Upper lobe of left lung (tissue), 6 donors: ENCODE data around the gene CIC. TPM values are rescaled to one million over a fixed set of nuclear protein-coding genes. Genes with fewer than 3 reads are reported as not detected.
"Not testable (repeated sequence)": the region's sequence is repeated elsewhere in the genome, so short reads cannot be mapped to it uniquely, and the experiment has no call there.

Experiments
- ATAC-seq, 2 donors: fragments of 200-7000 bp; cut with Tn5 transposase; one replicate each; pipeline ENCODE4 v1.9.1; 2022; ENCODE audit warnings: mild to moderate bottlenecking in 2 of 2, moderate library complexity in 2 of 2; ENCODE audit not compliant: low FRiP score in 2 of 2
- DNase-seq, 2 donors: peaks; one replicate each; pipeline ENCODE4 v3.0.0-alpha.2; 2019 to 2020
- H3K27ac ChIP-seq, 4 donors: fragments of 200-600 bp; sonication (generic); one replicate each; pipeline ENCODE4 v1.5.1; 2016 to 2019
- H3K27me3 ChIP-seq, 4 donors: fragments of 200-600 bp; sonication (generic); one replicate each; pipeline ENCODE4 v1.5.1; 2017 to 2019
- H3K36me3 ChIP-seq, 4 donors: fragments of 200-600 bp; sonication (generic); one replicate each; pipeline ENCODE4 v1.5.1; 2016 to 2019
- H3K4me1 ChIP-seq, 4 donors: fragments of 200-600 bp; sonication (generic); one replicate each; pipeline ENCODE4 v1.5.1; 2018 to 2019
- H3K4me3 ChIP-seq, 4 donors: fragments of 200-600 bp; sonication (generic); one replicate each; pipeline ENCODE4 v1.5.1; 2017 to 2019; ENCODE audit warnings: mild to moderate bottlenecking in 2 of 4, moderate library complexity in 1 of 4
- H3K9me3 ChIP-seq, 4 donors: fragments of 200-600 bp; sonication (generic); one replicate each; pipeline ENCODE4 v1.5.1; 2018 to 2019
- CTCF ChIP-seq, 6 experiments: fragments of 450-650 bp in 4 of 6; fragments of 200-600 bp in 2 of 6; sonication (generic) in 2 of 6; IDR thresholded peaks; one replicate each; pipeline ENCODE4 v1.5.1; 2016 to 2019; ENCODE audit warnings: antibody characterized with exemption in 6 of 6
- EP300 ChIP-seq, 4 donors: sonication (generic); formaldehyde crosslinking; IDR thresholded peaks; one replicate each; pipeline ENCODE4 v1.5.1; 2017; ENCODE audit warnings: antibody characterized with exemption in 4 of 4, control low read depth in 2 of 4
- POLR2A ChIP-seq, 4 donors: fragments of 450-650 bp; IDR thresholded peaks; one replicate each; pipeline ENCODE4 v1.5.1; 2016 to 2017; ENCODE audit warnings: antibody characterized with exemption in 4 of 4, mild to moderate bottlenecking in 2 of 4
- POLR2AphosphoS5 ChIP-seq, 2 donors: sonication (generic); formaldehyde crosslinking; IDR thresholded peaks; one replicate each; pipeline ENCODE4 v1.5.1; 2017; ENCODE audit warnings: antibody characterized with exemption in 2 of 2
- WGBS, 2 donors: methylation state at CpG; one replicate each; pipeline ENCODE4 v1.1.5; 2017 to 2018; 5-methylcytosine and 5-hydroxymethylcytosine counted together
- total RNA-seq, 6 donors: library from RNA; depleted of rRNA in 4 of 6; stranded (reverse); fragments of >200 nt in 4 of 6; gene quantifications; one replicate each; pipeline versions ENCODE4 v1.1.0 to v1.2.1, GENCODE V29; 2016 to 2021
- donor health status: DM: no; HTN: no; CAD: no; lungs with moderate emphysema.
- donor health status: DM: no; HTN: yes; CAD: no; lungs with severe emphysema.

The CIC gene
- total RNA-seq, 6 donors from 2014 or later, result 52.6 to 170 (median 77.7) TPM

DNA sequence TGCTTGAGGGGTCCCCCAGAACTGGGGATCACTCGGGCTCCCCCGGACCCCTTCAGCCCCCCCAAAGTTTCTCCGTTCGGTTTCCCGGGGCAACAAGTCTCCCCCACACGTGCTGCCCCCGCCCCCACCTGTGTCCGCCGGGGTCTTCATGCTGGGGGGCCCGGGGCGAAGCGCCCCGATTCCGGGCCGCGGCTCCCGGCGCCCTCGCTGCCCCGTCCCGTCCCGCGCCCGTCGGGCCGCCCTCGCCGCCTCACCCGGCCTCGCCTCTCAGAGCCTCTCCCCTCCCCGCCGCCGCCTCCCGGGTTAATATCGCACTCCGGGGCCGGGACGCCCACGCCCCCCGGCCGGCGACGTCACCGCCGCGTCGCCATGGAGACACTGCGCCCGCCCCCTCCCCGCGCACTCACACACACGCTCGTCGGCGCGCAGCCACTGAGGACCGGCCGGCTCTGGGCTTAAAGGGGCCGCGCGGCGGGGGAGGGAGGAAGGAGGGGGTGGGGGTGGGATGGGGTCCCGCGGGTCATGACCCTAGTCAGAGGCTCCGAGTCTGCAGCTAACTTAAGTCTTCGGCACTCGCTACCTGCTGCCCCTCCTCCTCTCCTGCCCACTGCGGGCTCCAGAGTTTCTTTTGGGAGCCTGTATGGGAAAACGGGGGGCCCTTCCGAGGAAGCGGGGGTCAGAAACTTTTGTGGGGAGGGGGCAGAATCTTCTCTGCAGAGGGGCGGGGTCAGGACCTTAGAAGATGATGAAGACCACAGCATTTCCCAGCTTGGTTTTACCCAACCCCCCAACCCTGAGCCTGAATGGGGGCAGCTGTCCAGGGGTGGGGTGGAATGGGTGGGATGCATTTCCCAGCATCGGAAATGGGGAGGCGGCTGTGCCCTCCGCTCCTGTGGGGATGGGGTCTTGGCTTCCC, 13.9 kb upstream of the CIC start, which contains the start of gene ERF:
ERF (minus strand) TSS at position 279 of the 916 bp plus-strand sequence; CDS start at position 150, 129 bp downstream.
- Histone ChIP-seq H3K4me3 (peak within 1 kb of the TSS; percentile 55 to 100 (median 76)), H3K4me1 (peaks cover 39 to 48% (median 45%) of the 10 kb centered on the region in 4 donors), H3K27me3 (no peaks in the 10 kb centered on the region), H3K9me3 (no peaks in the 10 kb centered on the region), H3K27ac (peak within 1 kb of the TSS; percentile 98 to 100 (median 100)), H3K36me3 (peaks cover 0 to 2% (median 0%) of the 10 kb centered on the region in 4 donors)
- 0% methylated on average over 51 of the region's 75 CpGs; no CpG with 5 or more reads in 1 of the 2 donors for whole genome bisulfite sequencing, 2 donors
- TF ChIP-seq POLR2AphosphoS5 (IDR thresholded peaks at IDR 0.05) (peak; percentile 96 to 99), EP300 (IDR thresholded peaks at IDR 0.05) (peak in 1 of 4 donors; percentile 36), POLR2A (IDR thresholded peaks at IDR 0.05) (peak in 3 of 4 donors; percentile 94 to 99 (median 96)), CTCF (IDR thresholded peaks at IDR 0.05) (peak in 2 of 6 experiments; percentile 11 to 34)
- peak; percentile 93 for ATAC-seq
- peak; percentile 94 to 99 for DNase-seq

DNA sequence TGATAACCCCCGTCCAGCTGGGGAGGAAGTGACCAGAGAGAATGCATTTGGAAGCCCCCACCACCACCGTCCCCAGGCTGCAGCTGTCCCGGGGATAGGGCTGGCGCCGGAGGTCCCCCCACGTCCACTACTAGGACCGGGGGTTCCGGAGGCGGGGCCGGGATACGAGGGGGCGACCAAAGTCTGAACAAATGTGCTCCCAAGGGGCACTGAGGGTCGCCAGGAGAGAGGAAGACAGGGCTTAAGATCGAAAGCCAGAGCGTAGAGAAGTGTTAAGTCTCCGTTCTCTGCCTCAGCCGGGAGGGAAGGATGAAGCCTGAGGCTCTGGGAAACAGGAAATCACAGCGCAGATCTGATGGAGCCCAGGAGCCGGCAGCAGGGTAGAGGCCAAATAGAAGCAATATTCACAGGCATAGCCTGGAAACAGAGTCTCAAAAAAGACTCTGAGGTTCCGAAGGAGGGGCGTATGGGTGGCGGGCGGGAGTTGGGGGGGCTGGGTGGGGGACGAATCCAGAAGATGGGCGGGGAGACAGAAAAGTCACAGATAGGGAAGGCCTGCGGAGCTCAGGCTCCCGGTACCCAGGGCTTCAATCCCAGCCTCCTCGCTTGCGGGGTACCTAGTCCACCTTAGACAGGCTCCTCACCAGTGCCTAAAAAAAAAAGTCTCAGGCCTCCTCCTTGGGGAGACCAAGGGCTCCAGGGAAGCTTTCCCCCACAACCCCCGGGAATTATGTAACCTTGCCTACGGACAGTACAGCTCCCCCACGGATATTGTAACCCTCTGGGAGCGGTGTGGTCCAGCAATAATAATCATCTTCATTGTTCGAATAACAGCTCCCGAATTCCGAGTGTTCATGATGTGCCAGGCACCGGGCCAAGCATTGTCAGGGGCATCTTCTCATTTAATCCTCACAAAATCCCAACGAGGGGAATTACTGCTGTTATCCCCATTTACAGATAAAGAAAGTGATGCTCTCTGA, 13.0 kb upstream of the CIC start:
- Histone ChIP-seq H3K4me1 (peaks cover 29 to 39% (median 35%) of the 10 kb centered on the region in 4 donors), H3K36me3 (no peaks in the 10 kb centered on the region), H3K9me3 (no peaks in the 10 kb centered on the region), H3K27me3 (no peaks in the 10 kb centered on the region), H3K27ac (peak overlapping the region; percentile 98 to 100 (median 100)), H3K4me3 (peak overlapping the region; percentile 55 to 100 (median 76))
- DNase-seq, result peak in 1 of 2 donors; percentile 84
- WGBS, 2 donors, result 7 to 10% methylated on average over 37 to 38 of the region's 38 CpGs
- ATAC-seq, result peak; percentile 18 to 38
- no peak for TF ChIP-seq POLR2AphosphoS5 (IDR thresholded peaks at IDR 0.05)
- no peak for TF ChIP-seq POLR2A (IDR thresholded peaks at IDR 0.05)
- TF ChIP-seq CTCF (IDR thresholded peaks at IDR 0.05), result no peak
- no peak for TF ChIP-seq EP300 (IDR thresholded peaks at IDR 0.05)

GRCh38 chr19:42257842-42258241, 11.2 kb upstream of the CIC start:
- 81 to 82% methylated on average over 3 of the region's 3 CpGs for WGBS, 2 donors

GRCh38 chr19:42261763-42262162, 7.3 kb upstream of the CIC start:
- no peak for TF ChIP-seq POLR2A (IDR thresholded peaks at IDR 0.05)
- no peak for TF ChIP-seq CTCF (IDR thresholded peaks at IDR 0.05)
- no peak for TF ChIP-seq EP300 (IDR thresholded peaks at IDR 0.05)
- no peak for TF ChIP-seq POLR2AphosphoS5 (IDR thresholded peaks at IDR 0.05)
- ATAC-seq (no peak), DNase-seq (no peak)
- Histone ChIP-seq H3K27ac (no peak overlapping the region), H3K27me3 (no peaks in the 10 kb centered on the region), H3K9me3 (no peaks in the 10 kb centered on the region), H3K4me3 (no peak overlapping the region), H3K4me1 (peaks cover 0 to 1% (median under 1%) of the 10 kb centered on the region in 4 donors), H3K36me3 (no peaks in the 10 kb centered on the region)
- 91 to 94% methylated on average over 3 of the region's 3 CpGs for WGBS, 2 donors

More at GRCh38 chr19:42257842-42258241, 11.2 kb upstream of the CIC start:
- not testable (repeated sequence) for DNase-seq, H3K9me3 ChIP-seq, H3K27me3 ChIP-seq, H3K4me3 ChIP-seq, H3K27ac ChIP-seq, H3K36me3 ChIP-seq, ATAC-seq
- peaks cover 11 to 21% (median 17%) of the 10 kb centered on the region in 4 donors for H3K4me1 ChIP-seq

DNA sequence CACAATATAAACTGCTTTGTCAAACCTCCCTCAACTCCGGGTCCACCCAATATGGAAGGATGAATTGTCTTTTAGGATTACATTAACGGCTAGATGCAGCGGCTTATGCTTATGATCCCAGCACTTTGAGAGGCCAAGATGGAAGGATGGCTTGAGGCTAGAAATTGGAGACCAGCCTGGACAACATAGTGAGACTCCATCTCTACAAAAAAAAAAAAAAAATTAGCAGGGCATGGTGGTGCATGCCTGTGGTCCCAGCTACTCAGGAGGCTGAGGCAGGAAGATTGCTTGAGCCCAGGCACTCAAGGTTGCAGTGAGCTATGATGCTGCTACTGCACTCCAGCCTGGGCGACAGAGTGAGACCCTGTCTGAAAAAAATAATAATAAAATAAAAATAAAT, 2.9 kb upstream of the CIC start:
- not testable (repeated sequence) for H3K27ac ChIP-seq, H3K4me3 ChIP-seq
- 93% methylated on average over 4 of the region's 4 CpGs for WGBS, 2 donors

GRCh38 chr19:42266928-42267603, 2.0 kb upstream of the CIC start:
- not testable (repeated sequence) for H3K36me3 ChIP-seq, H3K27me3 ChIP-seq, H3K9me3 ChIP-seq, H3K4me3 ChIP-seq, ATAC-seq
- 93 to 94% methylated on average over 25 of the region's 25 CpGs for WGBS, 2 donors
- peaks cover 23 to 35% (median 27%) of the 10 kb centered on the region in 4 donors for H3K4me1 ChIP-seq
- DNase-seq, result peak in 1 of 2 donors; percentile 21
- H3K27ac ChIP-seq, result peak overlapping the region in 1 of 4 donors; percentile 98

More for the DNA sequence above, 2.9 kb upstream of the CIC start:
- peaks cover 18 to 26% (median 21%) of the 10 kb centered on the region in 4 donors for H3K4me1 ChIP-seq
- DNase-seq, H3K36me3 ChIP-seq, H3K27me3 ChIP-seq, ATAC-seq, H3K9me3 ChIP-seq: not testable (repeated sequence)
